SW480 (cell line): ENCODE results near the gene OR2T27.
A peak's percentile ranks its signal among the peaks of the same experiment; 100 is the strongest.
"Not testable (repeated sequence)": the region's sequence is repeated elsewhere in the genome, so short reads cannot be mapped to it uniquely, and the experiment has no call there.

Source experiments
- DNase-seq: peaks from one replicate; pipeline ENCODE4 v3.0.0-alpha.2; 2016; ENCODE audit warnings: low spot score

OR2T27 gene

DNA sequence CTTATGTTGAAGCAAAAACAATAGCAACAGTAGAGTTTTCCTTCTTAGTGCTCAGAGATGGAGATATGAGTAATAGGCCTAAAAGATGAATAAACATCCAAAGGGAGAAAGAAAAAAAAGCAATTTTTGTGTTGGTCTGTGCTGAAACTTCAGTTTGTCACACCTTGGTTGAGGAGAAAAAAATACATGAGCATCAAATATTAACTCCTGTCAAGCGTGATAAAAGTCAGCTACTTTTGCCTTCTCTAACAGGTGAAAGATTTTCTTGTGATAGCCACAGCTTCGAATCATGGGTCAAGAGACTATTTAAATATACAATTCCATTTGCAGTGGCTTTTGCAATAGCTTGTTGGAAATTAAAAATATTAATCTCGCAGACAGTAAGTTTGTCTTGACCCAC, 14.4 kb downstream of the OR2T27 start:
- DNase-seq = not testable (repeated sequence)

DNA sequence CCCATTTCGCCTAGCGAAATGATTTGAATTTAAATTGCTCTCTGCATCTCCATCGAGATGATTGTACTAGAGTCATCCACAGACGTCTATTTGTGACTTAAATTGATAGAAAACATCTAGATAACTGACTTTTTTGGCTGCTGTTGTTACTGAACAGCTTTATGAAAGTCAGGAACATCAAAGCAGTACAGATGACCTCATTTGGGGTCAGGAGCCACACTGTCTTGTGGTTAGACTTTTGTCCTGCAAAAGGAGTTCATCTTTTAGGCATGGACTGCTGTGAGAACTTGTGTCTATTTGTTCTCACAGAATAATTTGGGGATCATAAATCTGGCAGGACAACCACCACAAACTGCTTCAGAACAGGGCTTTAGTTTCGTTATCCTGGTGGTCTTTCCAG, 15.7 kb downstream of the OR2T27 start:
- not testable (repeated sequence) for DNase-seq

DNA sequence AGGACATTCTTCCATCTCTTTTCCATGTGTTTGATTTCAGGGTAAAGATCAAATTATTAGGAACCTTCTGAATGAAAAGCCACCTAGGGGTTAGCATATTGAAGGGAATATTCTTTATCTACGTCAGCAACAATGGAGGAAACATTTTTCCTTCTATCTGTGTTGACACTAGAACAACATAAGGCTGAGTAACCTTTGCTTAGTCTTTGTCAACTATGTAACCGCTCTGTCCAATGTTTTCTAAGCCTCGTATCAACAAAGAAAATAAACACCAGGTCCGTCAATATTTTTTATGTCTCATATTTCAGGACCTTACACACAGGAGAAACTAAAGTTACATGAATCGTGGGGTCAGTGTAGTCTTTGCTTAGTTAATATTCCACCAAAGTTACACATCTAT, 18.7 kb downstream of the OR2T27 start:
- DNase-seq = not testable (repeated sequence)

DNA sequence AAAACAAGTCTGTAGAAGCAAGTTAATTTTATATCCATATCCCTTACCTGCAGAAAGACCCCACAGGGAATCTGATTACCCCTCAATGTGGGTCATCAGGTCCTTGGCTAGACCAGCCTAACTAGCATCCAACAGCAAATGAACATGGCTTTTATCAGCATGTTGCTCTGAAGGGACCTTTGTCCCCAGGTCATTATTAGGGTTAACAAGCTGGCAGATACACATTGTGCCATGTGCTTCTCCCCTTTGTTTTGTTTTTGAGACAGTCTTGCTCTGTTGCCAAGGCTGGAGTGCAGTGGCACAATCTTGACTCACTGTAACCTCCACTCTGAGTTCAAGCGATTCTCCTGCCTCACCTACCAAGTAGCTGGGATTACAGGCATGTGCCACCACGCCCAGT, 20.3 kb downstream of the OR2T27 start, which contains the start of gene OR2T11:
Gene OR2T11, minus strand, starts transcription at position 101 of the 400 bp plus-strand sequence. CDS start 7,963 bp downstream, outside the sequence.
- not testable (repeated sequence) for DNase-seq

DNA sequence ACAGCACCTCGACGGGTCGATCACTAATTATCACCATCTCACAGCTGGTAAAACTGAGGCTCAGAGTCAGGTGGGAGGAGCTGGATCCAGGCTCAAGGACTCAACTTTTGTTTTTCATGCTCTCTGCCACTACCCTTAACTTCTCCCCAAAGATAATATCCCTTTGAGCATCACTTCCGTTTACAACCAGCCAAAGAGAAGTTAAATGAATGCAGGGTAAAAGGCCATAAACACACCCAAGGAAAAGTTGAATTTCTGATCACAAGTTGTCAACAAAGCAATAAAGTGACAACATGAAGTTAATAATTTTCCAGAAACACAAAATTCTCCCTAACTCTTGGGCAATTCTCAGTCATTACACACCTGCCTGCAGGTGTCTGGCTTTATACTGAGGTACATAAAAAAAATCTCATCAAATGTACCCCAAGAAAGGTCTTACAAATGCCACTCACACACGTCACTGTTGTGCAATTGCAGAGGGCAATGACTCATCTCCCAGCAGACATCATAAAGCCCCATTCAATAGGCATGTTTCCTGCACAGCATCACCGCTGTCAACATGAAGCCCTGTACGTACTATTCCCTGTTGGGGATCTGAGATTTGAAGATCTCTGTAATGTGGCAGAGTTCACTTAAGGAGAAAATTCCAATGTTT, 23.8 kb downstream of the OR2T27 start:
- DNase-seq = peak; percentile 29

DNA sequence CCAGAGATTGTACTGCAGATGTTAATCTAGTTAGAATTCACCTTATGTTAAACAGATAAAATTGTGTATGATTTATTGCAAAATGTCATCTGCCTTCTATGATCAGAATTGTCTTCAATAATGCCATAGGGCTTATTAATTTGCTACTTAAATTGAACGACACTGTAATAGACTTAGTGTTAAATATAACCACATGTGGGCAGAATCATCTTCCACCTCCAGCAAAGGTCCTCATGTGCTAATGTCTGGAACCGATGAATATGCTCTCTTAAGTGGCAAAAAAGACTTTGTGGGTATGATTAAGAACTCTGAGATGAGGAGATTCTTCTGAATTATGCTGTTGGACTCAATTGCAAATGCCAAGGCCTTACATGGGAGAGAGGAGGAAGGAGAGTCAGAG, 24.8 kb downstream of the OR2T27 start:
- no peak for DNase-seq

DNA sequence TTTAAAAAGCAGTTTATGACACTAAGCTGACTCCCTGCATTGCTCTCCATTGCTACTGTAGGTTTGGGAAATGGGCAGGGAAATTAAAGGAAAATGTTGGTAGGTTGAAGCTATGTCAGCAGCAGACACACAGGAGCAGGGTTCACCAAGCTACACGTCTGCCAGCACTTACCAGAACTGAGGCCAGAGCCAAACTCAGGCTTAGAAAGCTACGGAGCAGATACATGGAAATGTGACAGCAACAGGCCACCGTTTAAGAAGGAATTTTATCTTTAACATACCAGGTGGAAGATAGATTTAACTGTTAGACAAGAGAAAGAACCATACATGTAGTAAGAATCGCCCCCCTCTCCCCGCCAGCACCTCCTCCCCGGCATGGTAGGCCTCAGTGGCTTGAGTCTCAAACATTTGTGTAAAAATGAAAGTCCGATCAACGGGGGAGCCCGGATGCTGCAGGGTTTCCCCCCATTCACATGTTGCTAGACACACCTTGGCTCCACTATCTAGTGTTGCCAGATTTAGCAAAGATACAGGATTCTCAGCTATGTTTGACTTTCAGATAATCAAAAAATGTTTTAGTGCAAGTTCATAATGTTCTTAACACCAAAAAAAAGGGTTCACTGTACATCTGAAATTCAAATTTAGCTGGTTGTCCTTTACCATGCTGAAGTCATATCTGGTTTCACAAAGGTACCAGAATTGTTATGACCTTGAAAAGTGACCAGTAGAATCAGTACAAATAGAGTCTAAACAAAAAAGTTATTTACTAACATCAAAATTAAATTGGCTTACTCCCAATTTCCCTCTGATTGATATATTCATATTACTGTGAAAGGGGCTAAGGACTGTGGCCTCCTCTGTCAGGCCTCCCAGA, 27.1 kb downstream of the OR2T27 start:
- DNase-seq = no peak

DNA sequence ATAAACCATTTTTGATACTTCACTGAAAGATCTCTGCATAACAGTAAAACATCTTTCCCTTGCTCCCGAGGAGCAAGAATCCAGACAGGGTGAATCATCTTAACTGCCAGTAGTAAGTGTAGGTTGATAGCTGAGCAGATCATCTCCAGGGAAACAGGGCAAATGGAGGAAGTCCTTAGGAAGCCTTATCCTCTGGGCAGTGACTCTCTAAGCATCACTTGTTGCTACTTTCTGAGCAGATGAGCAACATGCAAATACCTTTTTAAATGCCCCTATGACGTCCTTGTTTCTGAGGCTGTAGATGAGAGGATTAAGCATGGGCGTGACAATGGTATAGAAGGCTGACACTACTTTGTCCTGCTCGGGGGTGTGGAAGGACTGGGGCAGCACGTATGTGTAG, 29.4 kb downstream of the OR2T27 start:
- DNase-seq = no peak

DNA sequence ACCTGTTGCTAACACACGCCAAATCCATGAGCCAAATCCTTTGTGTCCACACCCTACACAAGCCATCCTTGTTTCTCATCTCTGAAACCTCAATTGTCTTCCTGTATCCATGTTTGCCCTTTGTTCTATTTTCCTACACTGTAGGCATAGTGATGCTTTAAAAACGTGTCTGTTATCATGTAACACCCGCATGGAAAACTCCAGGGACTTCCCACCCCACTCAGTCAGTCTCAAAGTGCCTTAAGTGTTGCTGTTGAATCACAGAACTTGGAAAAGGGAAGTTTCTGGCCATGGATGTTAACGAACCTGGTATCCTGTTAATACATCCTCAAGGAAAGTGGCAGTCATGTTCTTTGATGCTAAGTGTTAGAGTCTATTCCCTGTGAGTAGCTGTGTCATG, 30.2 kb downstream of the OR2T27 start:
- no peak for DNase-seq

DNA sequence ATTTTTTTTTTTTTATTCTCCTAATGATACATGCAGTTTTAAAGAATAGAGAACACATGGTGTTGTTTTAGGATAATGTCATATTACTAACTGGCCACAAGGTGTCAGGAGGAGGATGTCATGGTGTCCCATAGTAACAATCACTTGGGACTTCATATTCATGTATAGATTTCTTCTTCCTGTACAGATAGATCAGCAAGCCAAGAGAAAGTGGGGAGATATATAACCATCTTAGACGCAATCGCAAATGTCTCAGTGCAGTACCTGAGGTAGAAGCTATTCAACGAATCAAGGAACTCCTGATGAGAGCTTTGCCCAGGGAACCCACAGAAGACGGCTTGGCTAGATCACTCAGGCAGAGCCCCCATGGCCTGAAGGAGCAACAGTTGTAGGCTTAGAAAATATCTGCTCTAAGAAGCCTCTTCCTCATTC, 32.7 kb downstream of the OR2T27 start:
- DNase-seq = peak; percentile 34

DNA sequence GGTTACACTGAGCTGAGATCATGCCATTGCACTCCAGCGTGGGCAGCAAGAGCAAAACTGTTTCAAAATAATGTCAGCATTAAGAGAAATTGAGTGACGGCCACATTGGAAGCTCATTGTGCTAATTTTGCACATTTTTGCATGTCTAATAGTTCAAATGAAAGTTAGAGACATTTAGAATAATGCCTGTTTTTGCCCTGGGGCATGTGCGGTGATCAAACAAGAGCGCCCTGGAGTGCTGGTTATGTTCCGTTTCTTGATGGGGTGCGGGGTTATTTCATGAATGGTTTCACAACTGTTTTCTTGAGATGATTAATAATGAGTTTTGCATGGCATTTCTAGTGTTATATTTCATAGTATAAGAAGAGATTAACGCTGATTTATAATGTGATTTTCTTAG, 33.6 kb downstream of the OR2T27 start:
- DNase-seq = no peak

DNA sequence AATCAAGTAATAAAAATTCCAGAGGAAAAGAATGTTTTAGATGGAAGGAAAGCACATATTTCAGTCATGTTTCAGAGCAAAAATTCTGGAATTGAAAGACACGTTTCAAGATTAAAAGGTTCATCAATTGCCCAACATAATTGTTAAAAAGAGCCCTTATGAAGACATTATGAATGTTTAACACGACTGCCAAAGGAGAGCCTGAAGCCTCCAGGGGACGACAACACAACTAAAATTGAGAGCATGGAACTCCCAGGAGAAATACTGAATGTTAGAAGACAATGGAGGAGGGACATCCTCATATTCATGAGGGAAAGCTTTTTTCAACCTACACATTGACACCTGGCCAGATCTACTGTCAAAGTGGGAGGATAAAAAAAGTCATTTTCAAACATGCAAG, 36.5 kb downstream of the OR2T27 start:
- DNase-seq = peak; percentile 9

DNA sequence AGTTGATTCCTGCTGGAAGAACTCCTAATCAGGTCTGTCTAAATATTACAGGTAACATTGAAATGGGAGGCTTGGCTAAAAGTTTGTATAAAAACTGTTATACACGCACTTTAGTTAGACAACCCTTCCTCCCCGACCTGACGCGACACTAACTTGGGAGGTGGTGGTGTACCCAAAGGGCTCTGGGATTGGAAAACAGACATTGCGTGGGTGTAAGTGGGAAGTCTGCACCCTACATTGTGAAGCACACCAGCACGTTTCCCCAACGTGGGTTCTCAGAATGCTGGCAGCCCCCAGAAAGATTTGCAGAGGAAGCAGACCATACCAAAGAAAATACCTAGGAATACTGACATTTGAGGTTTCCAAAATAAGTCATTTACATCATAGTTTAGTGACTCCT, 37.2 kb downstream of the OR2T27 start:
- DNase-seq = no peak

DNA sequence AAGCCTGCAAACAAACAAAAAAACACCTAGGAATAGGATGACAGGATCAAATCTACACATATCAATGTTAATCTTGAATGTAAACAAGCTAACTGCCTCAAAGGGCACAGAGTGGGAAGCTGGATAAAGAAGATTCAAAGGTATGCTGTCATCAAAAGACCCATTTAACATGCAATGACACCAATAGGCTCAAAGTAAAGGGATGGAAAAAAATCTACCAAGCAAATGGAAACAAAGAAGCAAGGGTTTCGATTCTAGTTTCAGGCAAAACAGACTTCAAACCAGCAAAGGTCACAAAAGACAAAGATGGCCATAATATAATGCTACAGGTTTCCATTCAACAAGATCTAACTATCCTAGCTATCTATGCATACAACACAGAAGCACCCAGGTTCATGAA, 41.6 kb downstream of the OR2T27 start:
- DNase-seq = no peak

DNA sequence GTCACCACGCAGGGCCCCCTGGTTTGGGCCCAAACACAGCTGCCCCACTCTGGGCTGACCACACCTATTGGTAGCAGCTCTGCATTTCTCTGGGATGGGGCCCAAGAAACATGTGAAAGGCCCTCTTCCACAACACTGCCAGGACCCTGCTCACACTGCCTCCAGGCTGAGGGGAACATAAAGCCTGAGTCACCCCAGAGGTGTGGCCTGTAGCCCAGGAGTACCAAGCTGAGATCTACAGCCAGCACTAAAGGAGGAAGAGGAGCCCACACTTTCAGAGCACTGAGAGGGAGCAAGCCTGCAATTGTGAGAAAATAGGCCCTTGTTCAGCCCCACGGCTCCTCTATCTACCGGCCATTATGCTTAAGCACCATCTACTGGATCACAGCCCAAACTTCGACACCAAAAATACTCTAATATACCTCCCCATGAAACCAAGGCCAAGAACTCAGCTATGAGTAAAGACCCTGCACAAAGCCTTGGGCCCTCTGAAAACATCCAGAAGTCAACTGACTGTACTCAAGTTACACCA, 43.4 kb downstream of the OR2T27 start:
- DNase-seq = no peak

DNA sequence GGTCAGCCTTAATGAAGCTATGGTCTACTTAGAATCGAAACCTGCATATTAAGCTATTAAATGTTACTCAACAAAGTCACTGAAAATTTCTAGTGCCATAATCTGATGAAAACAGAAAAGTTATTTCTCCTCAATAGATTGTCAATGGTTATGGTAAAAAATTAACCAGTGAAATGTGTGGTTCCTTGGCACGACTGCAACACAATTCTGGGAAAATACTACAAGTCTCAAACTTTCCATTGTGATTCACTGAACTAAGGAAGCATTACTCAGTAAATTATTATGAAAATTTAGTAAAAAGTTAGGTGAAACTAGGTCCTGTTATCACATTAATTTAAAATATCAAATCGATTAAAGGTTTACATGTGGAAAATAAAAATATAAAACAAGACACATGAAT, 45.0 kb downstream of the OR2T27 start:
- DNase-seq = no peak
